HCT116 (cell line): Measurements from ENCODE around the gene CLEC4G. TPM values are rescaled to one million over a fixed set of nuclear protein-coding genes. Genes with fewer than 3 reads are reported as not detected.

Experiments used
- ATAC-seq: fragments of 200-7000 bp; cut with Tn5 transposase; 2 replicates; pipeline ENCODE4 v1.9.1; 2020; ENCODE audit warnings: mild to moderate bottlenecking, moderate library complexity
- BruUV-seq: library from RNA; stranded (reverse); fragments of 400-500 nt; replicated peaks from 2 replicates; lab custom pipeline; 2021; lab: Mats Ljungman, UMichigan
- CTCF ChIA-PET: fragments of 300-600 bp; sonication (Branson Sonifier 250); formaldehyde crosslinking; loops from one replicate; lab custom pipeline; 2021; ENCODE audit warnings: antibody characterized with exemption; lab: Charles Lee
- POLR2A ChIA-PET: fragments of 300-600, 350-600 bp; sonication (Branson Sonifier 250); formaldehyde crosslinking; loops from one replicate; lab custom pipeline; 2021; ENCODE audit warnings: antibody characterized with exemption; lab: Charles Lee
- RAD21 ChIA-PET, 2 experiments: fragments of 300-600 bp; sonication (Branson Sonifier 250); formaldehyde crosslinking; loops; one replicate each; lab custom pipeline; 2023; ENCODE audit warnings: low total read pairs in 2 of 2; ENCODE audit not compliant: uncharacterized antibody in 2 of 2, unreplicated experiment in 2 of 2, low non-redundant PET in 1 of 2; lab: Charles Lee
- DNase-seq: peaks from one replicate; pipeline ENCODE4 v3.0.0-alpha.2; 2010; ENCODE audit warnings: low read depth, low spot score
- H2AFZ ChIP-seq: fragments of 200-600 bp; shearing (Covaris generic), sonication (generic); 2 replicates; pipeline ENCODE4 v1.6.1; 2017; ENCODE audit warnings: low read depth, mixed run types, mixed read lengths, antibody characterized with exemption, low read length; ENCODE audit not compliant: poor library complexity, severe bottlenecking
- H3K27ac ChIP-seq: 2 replicates; pipeline ENCODE4 v1.5.1; 2012; ENCODE audit warnings: low read depth, low read length
- H3K27me3 ChIP-seq: fragments of 200-600 bp; sonication (generic); 2 replicates; pipeline ENCODE4 v1.6.1; 2016; ENCODE audit warnings: mixed run types, low read length, mixed read lengths; ENCODE audit not compliant: insufficient read depth
- H3K36me3 ChIP-seq, 2 experiments: fragments of 200-500 bp in 1 of 2; fragments of 200-600 bp in 1 of 2; sonication (Bioruptor generic) in 1 of 2; sonication (generic) in 1 of 2; 2 replicates each; pipeline versions ENCODE4 v1.5.1 to v1.6.1; 2014 to 2016; ENCODE audit warnings: low read length in 2 of 2, inconsistent platforms in 1 of 2, mixed read lengths in 1 of 2, mixed run types in 1 of 2; ENCODE audit not compliant: insufficient read depth in 2 of 2, control insufficient read depth in 1 of 2
- H3K4me1 ChIP-seq, 2 experiments: fragments of 200-600 bp in 1 of 2; sonication (generic) in 1 of 2; 2 replicates each; pipeline versions ENCODE4 v1.5.1 to v1.6.1; 2012 to 2017; ENCODE audit warnings: low read length in 2 of 2, inconsistent platforms in 1 of 2, mild to moderate bottlenecking in 1 of 2, mixed read lengths in 1 of 2, mixed run types in 1 of 2, moderate library complexity in 1 of 2; ENCODE audit not compliant: insufficient read depth in 2 of 2, control insufficient read depth in 1 of 2
- H3K4me2 ChIP-seq: fragments of 200-600 bp; sonication (generic); 2 replicates; pipeline ENCODE4 v1.6.1; 2017; ENCODE audit warnings: mixed run types, low read length, mixed read lengths
- H3K4me3 ChIP-seq, 2 experiments: fragments of 200-600 bp in 1 of 2; sonication (generic) in 1 of 2; replicated peaks in 1 of 2; 2 replicates each; pipeline ENCODE4 v1.5.1; 2011 to 2016; ENCODE audit warnings: low read length in 2 of 2, control low read depth in 1 of 2, low read depth in 1 of 2, mild to moderate bottlenecking in 1 of 2, mixed read lengths in 1 of 2, mixed run types in 1 of 2
- H3K79me2 ChIP-seq: fragments of 200-600 bp; sonication (generic); 2 replicates; pipeline ENCODE4 v1.6.1; 2017; ENCODE audit warnings: mild to moderate bottlenecking, mixed run types, low read length, moderate library complexity, mixed read lengths; ENCODE audit not compliant: insufficient read depth
- H3K9ac ChIP-seq: fragments of 200-600 bp; sonication (generic); 2 replicates; pipeline ENCODE4 v1.6.1; 2016; ENCODE audit warnings: low read length, mixed read lengths
- H3K9me2 ChIP-seq: fragments of 200-600 bp; sonication (generic), shearing (Covaris generic); 2 replicates; pipeline ENCODE4 v1.6.1; 2017; ENCODE audit warnings: mixed run types, mild to moderate bottlenecking, moderate library complexity; ENCODE audit not compliant: insufficient read depth
- H3K9me3 ChIP-seq, 2 experiments: fragments of 200-500 bp in 1 of 2; fragments of 200-600 bp in 1 of 2; sonication (Bioruptor generic) in 1 of 2; sonication (generic) in 1 of 2; 2 replicates each; pipeline ENCODE4 v1.6.1; 2014 to 2017; ENCODE audit warnings: low read length in 2 of 2, mixed read lengths in 2 of 2, inconsistent platforms in 1 of 2, low read depth in 1 of 2, mild to moderate bottlenecking in 1 of 2, mixed run types in 1 of 2, moderate library complexity in 1 of 2; ENCODE audit not compliant: control insufficient read depth in 1 of 2, insufficient read depth in 1 of 2
- H4K20me1 ChIP-seq: fragments of 200-600 bp; sonication (generic), shearing (Covaris generic); 2 replicates; pipeline ENCODE4 v1.6.1; 2017; ENCODE audit warnings: mixed run types, mild to moderate bottlenecking, moderate library complexity; ENCODE audit not compliant: insufficient read depth
- CBX3 ChIP-seq: IDR thresholded peaks from 2 replicates; pipeline ENCODE4 v1.6.1; 2012; ENCODE audit warnings: low read depth
- EGR1 ChIP-seq: IDR thresholded peaks from 2 replicates; pipeline ENCODE4 v1.6.1; 2012; ENCODE audit warnings: low read depth
- ELF1 ChIP-seq: IDR thresholded peaks from 2 replicates; pipeline ENCODE4 v1.6.1; 2012; ENCODE audit warnings: low read depth, borderline replicate concordance
- EZH2 ChIP-seq: fragments of 200-600 bp; sonication (generic); IDR thresholded peaks from 2 replicates; pipeline ENCODE4 v1.6.1; 2017; ENCODE audit warnings: antibody characterized with exemption, mixed run types
- EZH2phosphoT487 ChIP-seq: fragments of 200-600 bp; IDR thresholded peaks from 2 replicates; pipeline ENCODE4 v1.6.1; 2018; ENCODE audit warnings: antibody characterized with exemption, borderline replicate concordance
- JUND ChIP-seq: IDR thresholded peaks from 2 replicates; pipeline ENCODE4 v1.6.1; 2012
- POLR2A ChIP-seq: IDR thresholded peaks from 2 replicates; pipeline ENCODE4 v1.7.0; 2011; ENCODE audit warnings: borderline replicate concordance; ENCODE audit not compliant: insufficient read depth, insufficient read length; ENCODE audit errors: extremely low read depth
- SIN3A ChIP-seq: IDR thresholded peaks from 2 replicates; pipeline ENCODE4 v1.6.1; 2012; ENCODE audit warnings: low read depth
- SP1 ChIP-seq: IDR thresholded peaks from 2 replicates; pipeline ENCODE4 v1.6.1; 2012; ENCODE audit warnings: low read depth
- TCF7L2 ChIP-seq: IDR thresholded peaks from 2 replicates; pipeline ENCODE4 v1.7.0; 2011; ENCODE audit warnings: borderline replicate concordance, inconsistent platforms; ENCODE audit not compliant: insufficient read depth, insufficient read length; ENCODE audit errors: extremely low read depth
- ZNF274 ChIP-seq: fragments of 200-500 bp; sonication (Bioruptor generic); IDR thresholded peaks from 2 replicates; pipeline ENCODE4 v1.6.1; 2014; ENCODE audit warnings: mild to moderate bottlenecking, low read depth, low read length, inconsistent platforms
- intact Hi-C: fragments of 100-400 bp; cut with micrococcal nuclease; formaldehyde crosslinking; loops from 2 replicates; pipeline ENCODE4 v1.10.0; 2022
- total RNA-seq: library from RNA; stranded (reverse); gene quantifications from one replicate; pipeline ENCODE4 v1.2.1, GENCODE V29; 2021; ENCODE audit not compliant: unreplicated experiment
- TF ChIP-seq, protein P1 (sequence below): IDR thresholded peaks from 2 replicates; pipeline ENCODE4 v1.6.1; 2012; ENCODE audit warnings: low read depth
- TF ChIP-seq, protein P2 (sequence below), 3 experiments: fragments of 200-600 bp in 1 of 3; sonication (generic) in 1 of 3; IDR thresholded peaks in 2 of 3; conservative IDR thresholded peaks in 1 of 3; 2 replicates each; pipeline ENCODE4 v1.5.1; 2012 to 2017; ENCODE audit warnings: low read depth in 2 of 3, low read length in 2 of 3, antibody characterized with exemption in 1 of 3, borderline replicate concordance in 1 of 3, control low read depth in 1 of 3, mild to moderate bottlenecking in 1 of 3, mixed read lengths in 1 of 3, mixed run types in 1 of 3, moderate library complexity in 1 of 3; ENCODE audit not compliant: insufficient read depth in 1 of 3
- TF ChIP-seq, protein P3 (sequence below): IDR thresholded peaks from 2 replicates; pipeline ENCODE4 v1.6.1; 2012
- TF ChIP-seq, protein P4 (sequence below): IDR thresholded peaks from 2 replicates; pipeline ENCODE4 v1.6.1; 2011; ENCODE audit warnings: mild to moderate bottlenecking, low read length, moderate library complexity; ENCODE audit not compliant: insufficient replicate concordance; ENCODE audit errors: extremely low read depth

CLEC4G gene
- total RNA-seq, 1 experiment from 2014 or later, result not detected

DNA sequence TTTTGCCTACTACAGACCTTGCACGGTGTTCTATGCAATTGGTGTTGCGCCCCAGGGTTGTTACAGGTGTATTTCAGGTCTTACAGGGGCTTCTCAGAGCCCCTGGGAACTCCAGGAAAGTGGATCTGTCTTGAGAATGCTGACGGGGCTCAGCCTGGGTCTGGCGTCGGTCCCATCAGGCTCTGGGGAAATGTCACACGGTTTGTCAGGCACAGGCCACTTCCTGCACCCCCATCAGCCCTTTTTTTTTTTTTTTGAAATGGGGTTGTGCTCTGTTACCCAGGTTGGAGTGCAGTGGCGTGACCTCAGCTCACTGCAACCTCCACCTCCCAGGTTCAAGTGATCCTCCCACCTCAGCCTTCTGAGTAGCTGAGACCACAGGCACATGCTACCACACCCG is 13.2 kb downstream of the CLEC4G start:
- Histone ChIP-seq H4K20me1 (no peaks in the 10 kb centered on the region), H3K9ac (no peak overlapping the region), H3K9me3 (peaks cover 0 to 7% of the 10 kb centered on the region in 2 experiments; a peak in 1 of 4 replicates), H3K79me2 (no peaks in the 10 kb centered on the region), H3K4me3 (no peak overlapping the region), H3K9me2 (no peaks in the 10 kb centered on the region), H3K27me3 (no peaks in the 10 kb centered on the region), H3K36me3 (no peaks in the 10 kb centered on the region), H3K4me2 (no peak overlapping the region), H3K27ac (no peak overlapping the region), H3K4me1 (no peaks in the 10 kb centered on the region), H2AFZ (no peak overlapping the region)
- ChIA-PET POLR2A (no interaction called here), CTCF (no interaction called here), RAD21 (no interaction called here)
- DNase-seq (no peak), ATAC-seq (no peak)
- intact Hi-C loops, result no loop called here
- TF ChIP-seq, protein P1, sequence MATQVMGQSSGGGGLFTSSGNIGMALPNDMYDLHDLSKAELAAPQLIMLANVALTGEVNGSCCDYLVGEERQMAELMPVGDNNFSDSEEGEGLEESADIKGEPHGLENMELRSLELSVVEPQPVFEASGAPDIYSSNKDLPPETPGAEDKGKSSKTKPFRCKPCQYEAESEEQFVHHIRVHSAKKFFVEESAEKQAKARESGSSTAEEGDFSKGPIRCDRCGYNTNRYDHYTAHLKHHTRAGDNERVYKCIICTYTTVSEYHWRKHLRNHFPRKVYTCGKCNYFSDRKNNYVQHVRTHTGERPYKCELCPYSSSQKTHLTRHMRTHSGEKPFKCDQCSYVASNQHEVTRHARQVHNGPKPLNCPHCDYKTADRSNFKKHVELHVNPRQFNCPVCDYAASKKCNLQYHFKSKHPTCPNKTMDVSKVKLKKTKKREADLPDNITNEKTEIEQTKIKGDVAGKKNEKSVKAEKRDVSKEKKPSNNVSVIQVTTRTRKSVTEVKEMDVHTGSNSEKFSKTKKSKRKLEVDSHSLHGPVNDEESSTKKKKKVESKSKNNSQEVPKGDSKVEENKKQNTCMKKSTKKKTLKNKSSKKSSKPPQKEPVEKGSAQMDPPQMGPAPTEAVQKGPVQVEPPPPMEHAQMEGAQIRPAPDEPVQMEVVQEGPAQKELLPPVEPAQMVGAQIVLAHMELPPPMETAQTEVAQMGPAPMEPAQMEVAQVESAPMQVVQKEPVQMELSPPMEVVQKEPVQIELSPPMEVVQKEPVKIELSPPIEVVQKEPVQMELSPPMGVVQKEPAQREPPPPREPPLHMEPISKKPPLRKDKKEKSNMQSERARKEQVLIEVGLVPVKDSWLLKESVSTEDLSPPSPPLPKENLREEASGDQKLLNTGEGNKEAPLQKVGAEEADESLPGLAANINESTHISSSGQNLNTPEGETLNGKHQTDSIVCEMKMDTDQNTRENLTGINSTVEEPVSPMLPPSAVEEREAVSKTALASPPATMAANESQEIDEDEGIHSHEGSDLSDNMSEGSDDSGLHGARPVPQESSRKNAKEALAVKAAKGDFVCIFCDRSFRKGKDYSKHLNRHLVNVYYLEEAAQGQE, result no peak
- TF ChIP-seq CBX3, result no peak
- TF ChIP-seq POLR2A, result no peak
- TF ChIP-seq SP1, result no peak
- TF ChIP-seq, protein P2, sequence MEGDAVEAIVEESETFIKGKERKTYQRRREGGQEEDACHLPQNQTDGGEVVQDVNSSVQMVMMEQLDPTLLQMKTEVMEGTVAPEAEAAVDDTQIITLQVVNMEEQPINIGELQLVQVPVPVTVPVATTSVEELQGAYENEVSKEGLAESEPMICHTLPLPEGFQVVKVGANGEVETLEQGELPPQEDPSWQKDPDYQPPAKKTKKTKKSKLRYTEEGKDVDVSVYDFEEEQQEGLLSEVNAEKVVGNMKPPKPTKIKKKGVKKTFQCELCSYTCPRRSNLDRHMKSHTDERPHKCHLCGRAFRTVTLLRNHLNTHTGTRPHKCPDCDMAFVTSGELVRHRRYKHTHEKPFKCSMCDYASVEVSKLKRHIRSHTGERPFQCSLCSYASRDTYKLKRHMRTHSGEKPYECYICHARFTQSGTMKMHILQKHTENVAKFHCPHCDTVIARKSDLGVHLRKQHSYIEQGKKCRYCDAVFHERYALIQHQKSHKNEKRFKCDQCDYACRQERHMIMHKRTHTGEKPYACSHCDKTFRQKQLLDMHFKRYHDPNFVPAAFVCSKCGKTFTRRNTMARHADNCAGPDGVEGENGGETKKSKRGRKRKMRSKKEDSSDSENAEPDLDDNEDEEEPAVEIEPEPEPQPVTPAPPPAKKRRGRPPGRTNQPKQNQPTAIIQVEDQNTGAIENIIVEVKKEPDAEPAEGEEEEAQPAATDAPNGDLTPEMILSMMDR (IDR thresholded peaks at IDR 0.05 in 2 of 3, conservative IDR thresholded peaks at IDR 0.05 in 1 of 3; ENCODE audit: borderline replicate concordance in 1 of 3, insufficient read depth in 1 of 3, low read depth in 2 of 3, low read length in 2 of 3), result no peak
- no peak for TF ChIP-seq JUND
- no peak for TF ChIP-seq EZH2
- TF ChIP-seq TCF7L2, result no peak
- TF ChIP-seq EGR1, result no peak
- no peak for TF ChIP-seq SIN3A
- TF ChIP-seq ELF1, result no peak
- no peak for TF ChIP-seq EZH2phosphoT487
- no peak for TF ChIP-seq ZNF274
- TF ChIP-seq, protein P3, sequence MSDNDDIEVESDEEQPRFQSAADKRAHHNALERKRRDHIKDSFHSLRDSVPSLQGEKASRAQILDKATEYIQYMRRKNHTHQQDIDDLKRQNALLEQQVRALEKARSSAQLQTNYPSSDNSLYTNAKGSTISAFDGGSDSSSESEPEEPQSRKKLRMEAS, result no peak
- TF ChIP-seq, protein P4, sequence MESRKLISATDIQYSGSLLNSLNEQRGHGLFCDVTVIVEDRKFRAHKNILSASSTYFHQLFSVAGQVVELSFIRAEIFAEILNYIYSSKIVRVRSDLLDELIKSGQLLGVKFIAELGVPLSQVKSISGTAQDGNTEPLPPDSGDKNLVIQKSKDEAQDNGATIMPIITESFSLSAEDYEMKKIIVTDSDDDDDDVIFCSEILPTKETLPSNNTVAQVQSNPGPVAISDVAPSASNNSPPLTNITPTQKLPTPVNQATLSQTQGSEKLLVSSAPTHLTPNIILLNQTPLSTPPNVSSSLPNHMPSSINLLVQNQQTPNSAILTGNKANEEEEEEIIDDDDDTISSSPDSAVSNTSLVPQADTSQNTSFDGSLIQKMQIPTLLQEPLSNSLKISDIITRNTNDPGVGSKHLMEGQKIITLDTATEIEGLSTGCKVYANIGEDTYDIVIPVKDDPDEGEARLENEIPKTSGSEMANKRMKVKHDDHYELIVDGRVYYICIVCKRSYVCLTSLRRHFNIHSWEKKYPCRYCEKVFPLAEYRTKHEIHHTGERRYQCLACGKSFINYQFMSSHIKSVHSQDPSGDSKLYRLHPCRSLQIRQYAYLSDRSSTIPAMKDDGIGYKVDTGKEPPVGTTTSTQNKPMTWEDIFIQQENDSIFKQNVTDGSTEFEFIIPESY, result no peak
- BruUV-seq, result no TSS peak
